ENCODE data around the gene TMEM132C.

The TMEM132C gene

DNA sequence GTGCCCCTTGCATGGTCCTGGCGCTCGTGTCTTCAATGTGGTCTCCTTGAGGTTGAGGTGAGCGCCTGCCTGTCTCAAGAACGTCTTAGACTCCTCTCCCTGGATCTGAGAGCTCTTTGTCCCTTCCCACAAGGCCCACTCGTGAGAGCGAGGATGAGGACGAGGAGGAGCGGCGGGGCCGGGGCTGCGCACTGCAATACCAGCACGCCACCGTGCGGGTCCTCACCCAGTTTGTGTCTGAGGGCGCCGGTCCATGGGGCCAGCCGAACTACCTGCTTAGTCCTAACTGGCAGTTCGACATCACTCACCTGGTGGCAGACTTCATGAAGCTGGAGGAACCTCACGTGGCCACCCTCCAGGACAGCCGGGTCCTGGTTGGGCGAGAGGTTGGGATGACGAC is 428.7 kb downstream of the TMEM132C start:
- no peaks in the 10 kb centered on the region for H3K27me3 ChIP-seq (replicated peaks)
- in situ Hi-C loops (cut with HindIII; ENCODE audit: low pct_ligation_motif_present, low sequenced_read_pairs), result no loop called here
- H3K36me3 ChIP-seq (replicated peaks), result no peaks in the 10 kb centered on the region
- H3K4me3 ChIP-seq (ENCODE audit: low read depth, low read length), result no peak overlapping the region
- TF ChIP-seq, protein P1, sequence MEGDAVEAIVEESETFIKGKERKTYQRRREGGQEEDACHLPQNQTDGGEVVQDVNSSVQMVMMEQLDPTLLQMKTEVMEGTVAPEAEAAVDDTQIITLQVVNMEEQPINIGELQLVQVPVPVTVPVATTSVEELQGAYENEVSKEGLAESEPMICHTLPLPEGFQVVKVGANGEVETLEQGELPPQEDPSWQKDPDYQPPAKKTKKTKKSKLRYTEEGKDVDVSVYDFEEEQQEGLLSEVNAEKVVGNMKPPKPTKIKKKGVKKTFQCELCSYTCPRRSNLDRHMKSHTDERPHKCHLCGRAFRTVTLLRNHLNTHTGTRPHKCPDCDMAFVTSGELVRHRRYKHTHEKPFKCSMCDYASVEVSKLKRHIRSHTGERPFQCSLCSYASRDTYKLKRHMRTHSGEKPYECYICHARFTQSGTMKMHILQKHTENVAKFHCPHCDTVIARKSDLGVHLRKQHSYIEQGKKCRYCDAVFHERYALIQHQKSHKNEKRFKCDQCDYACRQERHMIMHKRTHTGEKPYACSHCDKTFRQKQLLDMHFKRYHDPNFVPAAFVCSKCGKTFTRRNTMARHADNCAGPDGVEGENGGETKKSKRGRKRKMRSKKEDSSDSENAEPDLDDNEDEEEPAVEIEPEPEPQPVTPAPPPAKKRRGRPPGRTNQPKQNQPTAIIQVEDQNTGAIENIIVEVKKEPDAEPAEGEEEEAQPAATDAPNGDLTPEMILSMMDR (IDR thresholded peaks at IDR 0.05; ENCODE audit: low read depth, low read length, missing control alignments), result no peak
- DNase-seq, result no peak
- H3K27ac ChIP-seq, result no peak overlapping the region

DNA sequence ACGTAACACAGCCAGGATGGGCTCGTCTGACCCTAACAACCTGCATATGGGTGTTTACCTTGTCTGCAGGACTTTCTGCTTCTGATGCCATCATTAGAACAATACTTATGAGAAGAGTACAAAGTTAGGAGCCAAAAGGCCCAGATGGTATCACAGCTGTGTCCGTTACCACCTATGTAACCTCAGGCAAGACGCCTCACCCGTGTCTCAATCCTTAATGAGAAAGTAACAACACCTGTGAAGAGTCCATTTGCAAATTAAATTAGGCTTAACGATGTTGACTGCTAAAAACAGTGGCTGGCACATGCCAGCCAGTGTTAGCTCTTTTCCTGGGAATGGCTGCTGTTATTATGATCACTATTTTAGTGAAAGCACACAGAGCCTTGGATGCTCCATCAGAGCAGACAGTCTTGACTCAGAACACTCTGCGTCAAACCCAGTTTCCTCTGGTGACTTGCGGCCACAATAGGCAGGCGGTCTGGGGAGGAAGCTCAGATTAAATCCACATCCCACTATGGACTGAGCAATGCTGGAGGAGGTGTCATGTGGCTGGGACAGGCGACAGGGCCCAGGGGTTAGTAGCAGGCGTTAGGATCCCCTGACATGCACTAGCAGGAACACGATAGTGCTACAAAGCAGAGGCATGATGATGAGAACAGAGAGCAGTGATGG is 431.5 kb downstream of the TMEM132C start:
- in situ Hi-C loops (cut with HindIII; ENCODE audit: low pct_ligation_motif_present, low sequenced_read_pairs), result no loop called here
- Histone ChIP-seq H3K36me3 (replicated peaks) (no peaks in the 10 kb centered on the region), H3K4me3 (ENCODE audit: low read depth, low read length) (no peak overlapping the region), H3K27ac (no peak overlapping the region), H3K27me3 (replicated peaks) (no peaks in the 10 kb centered on the region)
- no peak for DNase-seq
- TF ChIP-seq, protein P1 (IDR thresholded peaks at IDR 0.05; ENCODE audit: low read depth, low read length, missing control alignments), result no peak

DNA sequence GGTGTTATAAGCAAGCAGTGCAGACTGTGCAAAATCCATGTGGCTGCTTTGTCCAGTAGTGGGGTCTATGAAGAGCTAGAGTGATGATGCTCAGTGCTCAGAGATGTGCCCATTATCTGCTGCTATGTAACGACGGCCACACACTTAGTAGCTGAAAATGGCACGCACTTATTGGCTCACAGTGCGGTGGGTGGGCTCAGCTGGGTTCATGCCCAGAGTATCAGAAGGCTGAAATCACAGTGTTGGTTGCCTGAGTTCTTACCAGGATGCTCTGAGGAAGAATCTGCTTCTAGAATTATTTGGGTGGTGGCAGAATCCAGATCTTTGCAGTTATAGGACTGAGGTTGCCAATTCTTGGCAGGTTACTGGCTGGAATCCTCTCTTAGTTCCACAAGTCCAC is 432.1 kb downstream of the TMEM132C start:
- TF ChIP-seq, protein P1 (IDR thresholded peaks at IDR 0.05; ENCODE audit: low read depth, low read length, missing control alignments), result no peak
- no peak overlapping the region for H3K27ac ChIP-seq
- no peak overlapping the region for H3K4me3 ChIP-seq (ENCODE audit: low read depth, low read length)
- DNase-seq, result no peak
- H3K36me3 ChIP-seq (replicated peaks), result no peaks in the 10 kb centered on the region
- no peaks in the 10 kb centered on the region for H3K27me3 ChIP-seq (replicated peaks)
- in situ Hi-C loops (cut with HindIII; ENCODE audit: low pct_ligation_motif_present, low sequenced_read_pairs), result no loop called here

DNA sequence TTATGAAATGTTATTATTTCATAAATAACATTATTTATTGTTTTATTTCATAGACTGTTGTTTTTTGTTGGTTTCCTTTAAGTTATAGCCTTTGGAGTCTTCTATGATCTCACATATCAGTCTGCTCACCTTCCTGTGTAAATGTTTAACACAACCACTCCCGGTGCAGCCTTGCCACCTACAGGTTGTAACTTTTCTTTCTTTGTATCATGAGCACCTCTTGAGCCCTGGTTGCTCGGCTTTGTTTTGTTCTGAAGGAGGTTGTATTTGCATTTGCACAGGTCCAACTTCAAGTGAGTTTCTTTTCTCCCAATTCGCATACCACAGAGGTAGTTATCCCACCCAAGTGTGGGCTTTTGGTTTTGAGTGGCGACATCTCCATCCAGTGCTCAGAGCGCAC is 435.4 kb downstream of the TMEM132C start:
- in situ Hi-C loops (cut with HindIII; ENCODE audit: low pct_ligation_motif_present, low sequenced_read_pairs), result no loop called here
- no peak overlapping the region for H3K27ac ChIP-seq
- no peaks in the 10 kb centered on the region for H3K36me3 ChIP-seq (replicated peaks)
- DNase-seq, result no peak
- no peaks in the 10 kb centered on the region for H3K27me3 ChIP-seq (replicated peaks)
- TF ChIP-seq, protein P1 (IDR thresholded peaks at IDR 0.05; ENCODE audit: low read depth, low read length, missing control alignments), result no peak
- H3K4me3 ChIP-seq (ENCODE audit: low read depth, low read length), result no peak overlapping the region

DNA sequence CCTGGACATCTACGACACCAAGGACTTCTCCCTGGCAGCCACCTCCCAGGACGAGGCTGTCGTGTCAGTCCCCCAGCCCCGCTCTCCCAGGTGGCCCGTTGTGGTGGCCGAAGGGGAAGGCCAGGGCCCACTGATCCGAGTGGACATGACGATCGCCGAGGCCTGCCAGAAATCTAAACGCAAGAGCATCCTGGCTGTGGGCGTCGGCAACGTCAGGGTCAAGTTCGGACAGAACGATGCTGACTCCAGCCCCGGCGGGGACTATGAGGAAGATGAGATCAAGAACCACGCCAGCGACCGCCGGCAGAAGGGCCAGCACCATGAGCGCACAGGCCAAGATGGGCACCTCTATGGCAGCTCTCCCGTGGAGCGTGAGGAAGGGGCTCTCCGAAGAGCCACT is 438.2 kb downstream of the TMEM132C start:
- H3K36me3 ChIP-seq (replicated peaks), result no peaks in the 10 kb centered on the region
- in situ Hi-C loops (cut with HindIII; ENCODE audit: low pct_ligation_motif_present, low sequenced_read_pairs), result no loop called here
- no peak overlapping the region for H3K4me3 ChIP-seq (ENCODE audit: low read depth, low read length)
- DNase-seq, result no peak
- TF ChIP-seq, protein P1 (IDR thresholded peaks at IDR 0.05; ENCODE audit: low read depth, low read length, missing control alignments), result no peak
- no peak overlapping the region for H3K27ac ChIP-seq
- H3K27me3 ChIP-seq (replicated peaks), result no peaks in the 10 kb centered on the region

DNA sequence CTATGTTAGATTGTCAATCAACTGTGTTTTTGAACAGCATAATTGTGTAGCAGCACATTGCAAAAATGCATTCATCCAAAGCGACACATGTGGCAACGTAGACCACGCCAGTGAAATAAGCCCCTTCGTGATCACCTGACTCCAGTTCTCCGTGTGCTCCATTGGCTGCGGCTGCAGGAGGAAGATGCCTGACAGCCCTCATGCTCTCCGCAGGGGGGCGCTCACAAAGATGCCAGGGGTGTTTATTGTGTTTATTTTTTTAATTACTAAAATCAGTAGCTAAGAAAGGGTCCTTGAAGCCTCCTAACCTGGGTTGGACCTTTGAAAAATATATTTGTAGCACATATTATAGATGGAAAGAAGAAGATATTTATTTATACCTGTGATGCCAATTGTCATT is 440.5 kb downstream of the TMEM132C start:
- no peak for DNase-seq
- TF ChIP-seq, protein P1 (IDR thresholded peaks at IDR 0.05; ENCODE audit: low read depth, low read length, missing control alignments), result no peak
- Histone ChIP-seq H3K27ac (no peak overlapping the region), H3K27me3 (replicated peaks) (no peaks in the 10 kb centered on the region), H3K36me3 (replicated peaks) (no peaks in the 10 kb centered on the region), H3K4me3 (ENCODE audit: low read depth, low read length) (no peak overlapping the region)
- in situ Hi-C loops (cut with HindIII; ENCODE audit: low pct_ligation_motif_present, low sequenced_read_pairs), result no loop called here

Data from brain microvascular endothelial cell (primary cell).